C4-2B (cell line): ENCODE measurements around the gene ZBTB22.

Experiments used
- H3K27ac ChIP-seq: fragments of 450-650 bp; 2 replicates; pipeline ENCODE4 v1.5.1; 2017
- ZFX ChIP-seq: fragments of 450-650 bp; IDR thresholded peaks from 2 replicates; pipeline ENCODE4 v1.6.1; 2017
- TF ChIP-seq, protein P1 (sequence below): fragments of 450-650 bp; conservative IDR thresholded peaks from 2 replicates; pipeline ENCODE4 v1.5.1; 2017; ENCODE audit warnings: mild to moderate bottlenecking

Gene ZBTB22

DNA sequence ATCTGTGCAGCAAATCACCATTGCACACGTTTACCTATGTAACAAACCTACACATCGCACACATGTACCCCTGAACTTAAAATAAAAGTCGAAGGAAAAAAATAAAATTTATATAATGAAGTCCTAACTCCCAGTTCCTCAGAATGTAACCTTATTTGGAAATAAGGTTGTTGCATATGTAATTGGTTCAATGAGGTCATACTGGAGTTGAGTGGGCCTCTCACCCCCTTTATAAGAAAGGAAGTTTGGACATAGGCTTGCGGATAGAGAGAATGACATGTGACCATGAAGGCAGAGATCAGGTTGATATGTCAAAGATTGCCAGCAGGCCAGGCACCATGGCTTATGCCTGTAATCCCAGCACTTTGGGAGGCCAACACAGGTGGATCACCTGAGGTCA, 16.1 kb upstream of the ZBTB22 start:
- no peak overlapping the region for H3K27ac ChIP-seq
- TF ChIP-seq, protein P1, sequence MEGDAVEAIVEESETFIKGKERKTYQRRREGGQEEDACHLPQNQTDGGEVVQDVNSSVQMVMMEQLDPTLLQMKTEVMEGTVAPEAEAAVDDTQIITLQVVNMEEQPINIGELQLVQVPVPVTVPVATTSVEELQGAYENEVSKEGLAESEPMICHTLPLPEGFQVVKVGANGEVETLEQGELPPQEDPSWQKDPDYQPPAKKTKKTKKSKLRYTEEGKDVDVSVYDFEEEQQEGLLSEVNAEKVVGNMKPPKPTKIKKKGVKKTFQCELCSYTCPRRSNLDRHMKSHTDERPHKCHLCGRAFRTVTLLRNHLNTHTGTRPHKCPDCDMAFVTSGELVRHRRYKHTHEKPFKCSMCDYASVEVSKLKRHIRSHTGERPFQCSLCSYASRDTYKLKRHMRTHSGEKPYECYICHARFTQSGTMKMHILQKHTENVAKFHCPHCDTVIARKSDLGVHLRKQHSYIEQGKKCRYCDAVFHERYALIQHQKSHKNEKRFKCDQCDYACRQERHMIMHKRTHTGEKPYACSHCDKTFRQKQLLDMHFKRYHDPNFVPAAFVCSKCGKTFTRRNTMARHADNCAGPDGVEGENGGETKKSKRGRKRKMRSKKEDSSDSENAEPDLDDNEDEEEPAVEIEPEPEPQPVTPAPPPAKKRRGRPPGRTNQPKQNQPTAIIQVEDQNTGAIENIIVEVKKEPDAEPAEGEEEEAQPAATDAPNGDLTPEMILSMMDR: no peak
- no peak for TF ChIP-seq ZFX

DNA sequence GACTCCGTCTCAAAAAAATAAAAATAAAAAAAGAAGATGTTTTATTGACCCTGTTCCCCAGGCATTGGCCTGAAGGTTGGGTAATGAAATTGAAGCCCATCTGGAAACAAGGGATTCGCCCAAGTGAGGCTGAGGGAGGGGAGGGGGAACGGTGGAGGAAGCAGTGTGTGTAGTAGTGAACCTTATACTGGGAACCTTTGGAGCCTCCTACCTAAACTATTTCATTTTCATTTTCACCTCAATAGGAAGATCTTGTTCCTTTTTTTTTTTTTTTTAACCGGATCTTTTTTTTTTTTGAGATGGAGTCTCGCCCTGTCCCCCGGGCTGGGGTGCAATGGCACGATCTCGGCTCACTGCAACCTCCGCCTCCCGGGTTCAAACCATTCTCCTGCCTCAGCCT, 13.2 kb upstream of the ZBTB22 start:
- no peak overlapping the region for H3K27ac ChIP-seq
- TF ChIP-seq, protein P1: no peak
- TF ChIP-seq ZFX: no peak

DNA sequence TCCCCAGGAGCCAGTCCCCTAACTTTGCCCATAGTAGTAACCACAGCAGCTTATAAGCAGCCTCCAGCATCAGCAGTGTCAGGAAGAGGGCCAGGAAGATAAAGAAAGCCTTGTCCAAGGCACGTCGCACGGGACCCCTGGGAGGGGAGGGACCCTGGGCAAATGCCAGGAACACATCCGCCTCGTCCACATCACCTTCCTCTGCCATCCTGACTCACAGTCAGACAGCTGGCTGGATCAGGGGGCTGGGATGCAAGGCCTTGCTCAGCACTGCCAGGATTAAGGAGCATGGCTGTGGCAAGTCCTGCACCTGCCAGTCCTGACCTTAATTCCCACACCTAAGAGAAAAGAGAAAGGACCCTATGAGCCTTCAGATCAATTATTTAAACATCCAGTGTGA, 11.5 kb upstream of the ZBTB22 start:
- TF ChIP-seq, protein P1: no peak
- no peak for TF ChIP-seq ZFX
- no peak overlapping the region for H3K27ac ChIP-seq

DNA sequence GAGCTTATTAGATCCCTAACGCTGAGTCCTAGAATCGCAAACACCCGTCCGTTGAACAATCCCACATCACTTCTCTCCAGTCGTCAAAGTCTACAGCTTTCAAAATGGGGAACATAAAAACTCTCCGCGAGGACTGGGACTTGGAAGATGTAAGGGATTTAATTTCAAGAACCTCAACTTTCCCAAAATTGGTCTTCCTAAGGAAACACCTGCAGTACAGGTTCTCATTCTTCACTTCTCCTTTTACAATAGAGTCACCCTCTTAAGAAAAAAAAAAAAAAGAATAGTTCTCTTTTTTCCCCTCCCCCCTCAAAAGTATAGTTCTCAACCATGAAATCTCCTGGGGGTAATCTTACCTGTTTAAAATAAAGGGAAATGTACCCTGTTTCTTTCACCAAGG, 6.6 kb upstream of the ZBTB22 start:
- H3K27ac ChIP-seq: peak overlapping the region; percentile 85
- TF ChIP-seq ZFX: no peak
- TF ChIP-seq, protein P1: no peak

DNA sequence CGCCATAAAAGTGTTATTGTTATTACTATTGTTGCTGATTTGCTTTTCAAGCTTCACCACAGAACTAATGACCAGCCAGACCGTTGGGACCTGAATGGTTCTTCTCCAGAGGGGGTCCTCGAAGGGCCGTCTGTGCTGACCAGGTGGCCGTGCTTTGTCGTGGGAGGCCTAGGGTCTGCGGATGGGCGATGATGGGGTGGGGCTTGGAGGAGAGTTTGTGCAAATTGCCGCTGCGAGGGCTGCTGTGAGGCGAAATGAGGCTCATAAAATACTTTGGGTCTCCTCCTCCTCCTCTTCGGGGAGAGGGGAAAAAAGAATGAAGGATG, 6.0 kb upstream of the ZBTB22 start:
- H3K27ac ChIP-seq: peak overlapping the region; percentile 85
- TF ChIP-seq ZFX: no peak
- TF ChIP-seq, protein P1: no peak

DNA sequence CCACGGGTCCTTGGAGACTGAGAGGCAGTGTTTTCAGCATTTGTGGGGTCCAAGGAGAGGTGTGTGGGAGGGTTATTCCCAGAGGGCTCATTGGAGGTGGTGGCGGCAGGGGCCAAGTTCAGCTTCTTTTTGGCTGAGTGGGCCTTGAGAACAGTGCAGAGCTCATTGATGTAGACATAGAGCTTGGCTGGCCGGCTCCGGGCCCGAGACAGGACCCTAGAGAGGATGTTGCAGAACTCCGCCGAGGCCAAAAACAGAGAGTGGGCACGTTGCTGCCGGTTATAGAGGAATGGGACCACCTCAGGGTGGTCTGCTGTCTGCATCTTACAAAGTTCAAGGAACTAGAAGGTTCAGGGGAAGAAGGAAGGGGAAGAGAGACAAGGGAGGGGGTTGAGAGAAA, 3.7 kb upstream of the ZBTB22 start:
- peak overlapping the region; percentile 85 for H3K27ac ChIP-seq
- no peak for TF ChIP-seq ZFX
- TF ChIP-seq, protein P1: no peak

DNA sequence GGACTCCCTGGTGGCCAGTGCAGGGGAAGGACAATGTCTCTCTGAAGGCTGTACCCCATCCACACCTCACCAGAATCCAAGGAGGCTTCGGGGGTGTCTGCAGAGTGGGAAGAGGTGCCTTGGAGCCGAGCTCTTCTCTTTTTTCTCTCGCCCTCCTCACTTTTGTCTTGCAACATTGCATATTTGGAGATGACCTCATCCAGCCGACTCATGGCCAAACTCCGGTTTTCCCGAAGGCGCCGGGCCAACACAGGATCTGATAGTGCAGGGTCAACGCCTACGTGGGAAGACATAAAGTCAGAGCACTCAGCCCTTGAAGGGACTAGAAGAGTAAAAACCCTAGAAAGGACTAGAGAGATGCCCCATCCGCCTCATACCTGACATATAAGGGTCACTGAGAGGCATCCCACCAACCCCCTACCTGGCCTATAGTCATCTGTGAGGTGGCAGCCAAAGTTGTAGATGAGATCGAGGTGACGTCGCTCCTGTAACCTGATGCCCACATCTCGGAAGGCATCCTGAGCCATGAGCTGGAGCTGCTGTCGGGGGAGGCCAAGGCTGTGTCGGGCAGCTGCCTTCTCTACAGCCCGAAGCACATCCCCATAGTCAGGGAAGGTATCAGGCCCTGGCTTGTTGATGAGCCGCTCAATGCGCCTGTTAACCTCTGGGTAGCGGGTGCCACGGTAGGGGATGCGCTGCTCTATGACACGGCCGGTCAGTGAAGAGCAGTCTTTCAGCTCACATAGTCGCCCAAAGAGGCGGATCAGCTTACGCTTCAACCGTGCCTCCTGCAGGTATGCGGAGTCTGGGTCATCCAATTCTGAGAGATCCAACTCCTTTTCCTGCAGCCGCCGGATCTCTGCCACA, 3.0 kb upstream of the ZBTB22 start:
- TF ChIP-seq, protein P1: no peak
- no peak for TF ChIP-seq ZFX
- H3K27ac ChIP-seq: peak overlapping the region; percentile 5; the same call in 1 of the 2 replicates
